Endothelial cell of umbilical vein (primary cell): ENCODE results near the gene MS4A13. TPM values are rescaled to one million over a fixed set of nuclear protein-coding genes. Genes with fewer than 3 reads are reported as not detected.
"Not testable (repeated sequence)": the region's sequence is repeated elsewhere in the genome, so short reads cannot be mapped to it uniquely, and the experiment has no call there.

ENCODE experiments used
- BruUV-seq: library from RNA; stranded (reverse); fragments of 400-500 nt; replicated peaks from 2 replicates; lab custom pipeline; 2021; lab: Mats Ljungman, UMichigan
- CTCF ChIA-PET: fragments of 300-600, 350-600 bp; sonication (Branson Sonifier 250); formaldehyde crosslinking; loops from one replicate; lab custom pipeline; 2021; ENCODE audit warnings: antibody characterized with exemption, inconsistent platforms; lab: Charles Lee
- POLR2A ChIA-PET: fragments of 300-600, 350-600 bp; sonication (Branson Sonifier 250); formaldehyde crosslinking; loops from one replicate; lab custom pipeline; 2021; ENCODE audit warnings: antibody characterized with exemption, inconsistent platforms; lab: Charles Lee
- DNase-seq: peaks from one replicate; pipeline ENCODE4 v3.0.0-alpha.2; 2011; ENCODE audit warnings: low read depth, low spot score
- FAIRE-seq: peaks from 2 replicates; lab custom pipeline; 2011; peaks lifted over from hg19 to GRCh38; lab: Jason Lieb, UNC
- H2AFZ ChIP-seq: 2 replicates; pipeline ENCODE4 v1.6.0; 2012; ENCODE audit warnings: low read depth, low read length, control low read depth, inconsistent platforms
- H3K27ac ChIP-seq: 2 replicates; pipeline ENCODE4 v1.5.1; 2011; ENCODE audit warnings: low read depth, mild to moderate bottlenecking, control low read depth, low read length, moderate library complexity; ENCODE audit not compliant: insufficient read depth
- H3K27me3 ChIP-seq, 2 experiments: 2 replicates each; pipeline versions ENCODE4 v1.6.0 to v1.6.1; 2011; ENCODE audit warnings: low read length in 2 of 2, mixed read lengths in 1 of 2; ENCODE audit not compliant: control insufficient read depth in 2 of 2, insufficient read depth in 2 of 2
- H3K36me3 ChIP-seq, 2 experiments: 2 replicates in 1 of 2; 3 replicates in 1 of 2; pipeline ENCODE4 v1.5.1; 2011; ENCODE audit warnings: low read length in 2 of 2, mild to moderate bottlenecking in 1 of 2, moderate library complexity in 1 of 2; ENCODE audit not compliant: control insufficient read depth in 2 of 2, insufficient read depth in 2 of 2; ENCODE audit errors: extremely low read depth in 1 of 2
- H3K4me1 ChIP-seq: 3 replicates; pipeline ENCODE4 v1.5.1; 2011; ENCODE audit warnings: mild to moderate bottlenecking, low read length; ENCODE audit not compliant: control insufficient read depth, insufficient read depth; ENCODE audit errors: extremely low read depth
- H3K4me2 ChIP-seq: 2 replicates; pipeline ENCODE4 v1.6.1; 2011; ENCODE audit warnings: low read length, control low read depth, mixed read lengths; ENCODE audit not compliant: insufficient read depth
- H3K4me3 ChIP-seq, 3 experiments: fragments of 200-600 bp in 1 of 3; sonication (generic), shearing (Covaris generic) in 1 of 3; replicated peaks in 1 of 3; 2 replicates each; pipeline ENCODE4 v1.5.1; 2011 to 2016; ENCODE audit warnings: control low read depth in 3 of 3, low read length in 3 of 3, mild to moderate bottlenecking in 2 of 3, inconsistent platforms in 1 of 3, low read depth in 1 of 3, moderate library complexity in 1 of 3; ENCODE audit not compliant: insufficient read depth in 1 of 3
- H3K79me2 ChIP-seq: 2 replicates; pipeline ENCODE4 v1.6.0; 2012; ENCODE audit warnings: low read length, inconsistent platforms; ENCODE audit not compliant: control insufficient read depth, insufficient read depth
- H3K9ac ChIP-seq: replicated peaks from 2 replicates; pipeline ENCODE3; 2011; ENCODE audit warnings: low read length, control low read depth; ENCODE audit not compliant: insufficient read depth; ENCODE audit errors: extremely low read depth
- H3K9me1 ChIP-seq: replicated peaks from 3 replicates; pipeline ENCODE4 v1.6.0; 2011; ENCODE audit warnings: mild to moderate bottlenecking, low read length; ENCODE audit not compliant: control insufficient read depth, insufficient read depth; ENCODE audit errors: extremely low read depth
- H3K9me3 ChIP-seq: replicated peaks from 2 replicates; pipeline ENCODE4 v1.5.1; 2012; ENCODE audit warnings: low read length, inconsistent platforms; ENCODE audit not compliant: control insufficient read depth, insufficient read depth
- H4K20me1 ChIP-seq: replicated peaks from 2 replicates; pipeline ENCODE3; 2011; ENCODE audit warnings: mild to moderate bottlenecking, low read length; ENCODE audit not compliant: control insufficient read depth, insufficient read depth; ENCODE audit errors: extremely low read depth
- EZH2 ChIP-seq: IDR thresholded peaks from 2 replicates; pipeline ENCODE4 v1.6.1; 2012; ENCODE audit warnings: borderline replicate concordance, low read depth, mild to moderate bottlenecking, moderate library complexity, low read length, inconsistent platforms; ENCODE audit not compliant: severe bottlenecking
- FOS ChIP-seq: IDR thresholded peaks from 2 replicates; pipeline ENCODE4 v1.6.1; 2011; ENCODE audit warnings: mild to moderate bottlenecking, low read length, moderate library complexity, borderline replicate concordance; ENCODE audit not compliant: insufficient read depth
- GATA2 ChIP-seq: IDR thresholded peaks from 2 replicates; pipeline ENCODE4 v1.7.0; 2011; ENCODE audit warnings: low read depth, mild to moderate bottlenecking, moderate library complexity, mixed read lengths, low read length; ENCODE audit not compliant: insufficient read length, insufficient read depth
- dilution Hi-C: fragments of 300-500 bp; cut with MboI; formaldehyde crosslinking; loops from one replicate; pipeline ENCODE4 v1.15.0; 2019; ENCODE audit warnings: low sequenced_read_pairs; ENCODE audit not compliant: extremely low pct_ligation_motif_present
- intact Hi-C: fragments of 100-400 bp; cut with micrococcal nuclease; formaldehyde crosslinking; loops from one replicate; pipeline ENCODE4 v1.10.0; 2022
- polyA plus RNA-seq, 4 experiments: library from polyadenylated mRNA; depleted of rRNA in 3 of 4; stranded (reverse) in 3 of 4; unstranded in 1 of 4; fragments of >200 nt; gene quantifications; 2 replicates each; pipeline versions ENCODE4 v1.2.1 to v1.2.3, GENCODE V29; 2011 to 2012; ENCODE audit warnings: missing spikeins in 1 of 4
- total RNA-seq: library from RNA; stranded (reverse); gene quantifications from 2 replicates; pipeline ENCODE4 v1.2.3, GENCODE V29; 2021
- TF ChIP-seq, protein P1 (sequence below), 2 donors: IDR thresholded peaks; 1 replicate in 1 of 2; 2 replicates in 1 of 2; pipeline ENCODE4 v1.5.1; 2011; ENCODE audit warnings: low read length in 2 of 2, mild to moderate bottlenecking in 2 of 2, moderate library complexity in 2 of 2, control low read depth in 1 of 2, inconsistent platforms in 1 of 2, low read depth in 1 of 2; ENCODE audit not compliant: insufficient read depth in 1 of 2; ENCODE audit errors: extremely low read depth in 1 of 2

The MS4A13 gene
- total and polyA plus RNA-seq, 2 donors (not counting 3 experiments of a cell fraction or from before 2014, with no cell fraction given), result not detected

DNA sequence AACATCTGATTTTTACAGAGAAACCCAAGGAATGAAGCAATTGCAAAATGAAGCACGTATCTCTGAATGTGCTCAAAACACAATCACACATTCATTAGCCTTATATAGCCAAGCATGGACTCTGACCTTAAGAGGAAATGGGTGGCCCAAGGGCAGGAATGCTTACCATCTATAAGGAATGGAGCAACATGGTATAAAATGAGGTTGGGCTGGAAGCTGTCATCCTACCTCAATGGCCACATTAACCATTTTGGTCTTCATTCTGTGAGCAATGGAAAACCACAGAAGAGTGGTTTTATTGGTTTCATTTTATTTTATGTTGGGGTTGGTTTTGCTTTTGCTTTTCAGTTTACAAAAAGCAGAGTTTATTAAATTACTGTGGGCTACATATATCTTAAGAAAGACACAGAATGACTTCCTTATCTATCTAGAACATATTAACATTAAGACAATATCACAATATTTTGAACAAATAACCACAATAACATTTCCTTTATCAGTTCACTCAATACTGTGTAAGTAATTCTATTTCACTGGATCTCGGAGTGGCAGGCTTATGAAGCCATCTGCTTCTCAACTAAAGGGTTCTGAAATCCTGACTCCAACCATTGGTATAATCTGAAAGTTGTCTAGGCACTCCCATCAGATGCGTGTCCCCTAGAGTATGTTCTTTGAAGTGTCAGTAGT is 10.8 kb upstream of the MS4A13 start:
- H3K4me3 ChIP-seq, result no peak overlapping the region
- H3K27ac ChIP-seq, result no peak overlapping the region
- no peak overlapping the region for H3K4me2 ChIP-seq
- no TSS peak for BruUV-seq
- no peaks in the 10 kb centered on the region for H4K20me1 ChIP-seq
- no peak overlapping the region for H2AFZ ChIP-seq
- intact Hi-C loops, result no loop called here
- no peak for TF ChIP-seq EZH2
- TF ChIP-seq FOS, result no peak
- no peak for TF ChIP-seq GATA2
- TF ChIP-seq, protein P1, sequence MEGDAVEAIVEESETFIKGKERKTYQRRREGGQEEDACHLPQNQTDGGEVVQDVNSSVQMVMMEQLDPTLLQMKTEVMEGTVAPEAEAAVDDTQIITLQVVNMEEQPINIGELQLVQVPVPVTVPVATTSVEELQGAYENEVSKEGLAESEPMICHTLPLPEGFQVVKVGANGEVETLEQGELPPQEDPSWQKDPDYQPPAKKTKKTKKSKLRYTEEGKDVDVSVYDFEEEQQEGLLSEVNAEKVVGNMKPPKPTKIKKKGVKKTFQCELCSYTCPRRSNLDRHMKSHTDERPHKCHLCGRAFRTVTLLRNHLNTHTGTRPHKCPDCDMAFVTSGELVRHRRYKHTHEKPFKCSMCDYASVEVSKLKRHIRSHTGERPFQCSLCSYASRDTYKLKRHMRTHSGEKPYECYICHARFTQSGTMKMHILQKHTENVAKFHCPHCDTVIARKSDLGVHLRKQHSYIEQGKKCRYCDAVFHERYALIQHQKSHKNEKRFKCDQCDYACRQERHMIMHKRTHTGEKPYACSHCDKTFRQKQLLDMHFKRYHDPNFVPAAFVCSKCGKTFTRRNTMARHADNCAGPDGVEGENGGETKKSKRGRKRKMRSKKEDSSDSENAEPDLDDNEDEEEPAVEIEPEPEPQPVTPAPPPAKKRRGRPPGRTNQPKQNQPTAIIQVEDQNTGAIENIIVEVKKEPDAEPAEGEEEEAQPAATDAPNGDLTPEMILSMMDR (IDR thresholded peaks at IDR 0.05; ENCODE audit: extremely low read depth in 1 of 2, insufficient read depth in 1 of 2, low read depth in 1 of 2, low read length in 2 of 2), result no peak
- dilution Hi-C loops, result no loop called here
- H3K9ac ChIP-seq, result no peak overlapping the region
- H3K9me3 ChIP-seq, result no peaks in the 10 kb centered on the region
- H3K9me1 ChIP-seq, result no peaks in the 10 kb centered on the region
- DNase-seq (no peak), FAIRE-seq (no peak)
- H3K27me3 ChIP-seq, result no peaks in the 10 kb centered on the region
- ChIA-PET CTCF (no interaction called here), POLR2A (no interaction called here)
- no peaks in the 10 kb centered on the region for H3K4me1 ChIP-seq
- no peaks in the 10 kb centered on the region for H3K36me3 ChIP-seq
- H3K79me2 ChIP-seq, result no peaks in the 10 kb centered on the region

DNA sequence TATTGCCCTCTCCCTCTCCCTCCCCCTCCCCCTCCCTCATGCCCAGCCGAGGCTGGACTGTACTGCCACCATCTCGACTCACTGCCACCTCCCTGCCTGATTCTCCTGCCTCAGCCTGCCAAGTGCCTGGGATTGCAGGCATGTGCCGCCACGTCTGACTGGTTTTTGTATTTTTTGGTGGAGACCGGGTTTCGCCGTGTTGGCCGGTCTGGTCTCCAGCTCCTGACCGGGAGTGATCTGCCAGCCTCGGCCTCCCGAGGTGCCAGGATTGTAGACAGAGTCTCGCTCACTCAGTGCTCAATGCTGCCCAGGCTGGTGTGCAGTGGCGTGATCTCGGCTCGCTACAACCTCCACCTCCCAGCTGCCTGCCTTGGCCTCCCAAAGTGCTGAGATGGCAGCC is 5.6 kb upstream of the MS4A13 start:
- H4K20me1 ChIP-seq, dilution Hi-C loops, H3K9ac ChIP-seq, H3K4me2 ChIP-seq, H3K4me1 ChIP-seq, H3K36me3 ChIP-seq, CTCF ChIA-PET, POLR2A ChIA-PET, H3K79me2 ChIP-seq, DNase-seq, H3K9me1 ChIP-seq, H3K27ac ChIP-seq, BruUV-seq, intact Hi-C loops, H2AFZ ChIP-seq, H3K9me3 ChIP-seq, H3K27me3 ChIP-seq, FAIRE-seq, H3K4me3 ChIP-seq: not testable (repeated sequence)

DNA sequence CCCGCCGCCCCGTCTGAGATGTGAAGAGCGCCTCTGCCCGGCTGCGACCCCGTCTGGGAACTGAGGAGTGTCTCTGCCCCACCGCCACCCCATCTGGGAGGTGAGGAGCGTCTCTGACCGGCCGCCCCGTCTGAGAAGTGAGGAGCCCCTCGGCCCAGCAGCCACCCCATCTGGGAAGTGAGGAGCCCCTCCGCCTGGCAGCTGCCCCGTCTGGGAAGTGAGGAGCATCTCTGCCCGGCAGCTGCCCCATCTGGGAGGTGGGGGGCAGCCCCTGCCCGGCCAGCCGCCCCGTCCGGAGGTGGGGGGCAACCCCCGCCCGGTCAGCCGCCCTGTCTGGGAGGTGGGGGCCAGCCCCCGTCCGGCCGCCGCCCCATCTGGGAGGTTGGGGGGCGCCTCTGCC is 5.0 kb upstream of the MS4A13 start:
- H3K4me1 ChIP-seq, H3K9me3 ChIP-seq, H4K20me1 ChIP-seq, H3K27me3 ChIP-seq, DNase-seq, intact Hi-C loops, H3K27ac ChIP-seq, H3K4me2 ChIP-seq, dilution Hi-C loops, H3K4me3 ChIP-seq, H2AFZ ChIP-seq, FAIRE-seq, POLR2A ChIA-PET, BruUV-seq, CTCF ChIA-PET, H3K9me1 ChIP-seq, H3K79me2 ChIP-seq, H3K36me3 ChIP-seq, H3K9ac ChIP-seq: not testable (repeated sequence)
